Sigmoid colon (tissue), 3 donors: ENCODE results near the gene RETN.

Experiments used
- CTCF ChIP-seq, 4 experiments: fragments of 450-650 bp in 3 of 4; fragments of 200-600 bp in 1 of 4; IDR thresholded peaks; one replicate each; pipeline ENCODE4 v1.5.1; 2016 to 2019; ENCODE audit warnings: antibody characterized with exemption in 4 of 4, mild to moderate bottlenecking in 3 of 4, moderate library complexity in 2 of 4
- POLR2A ChIP-seq, 2 donors: fragments of 450-650 bp; IDR thresholded peaks; one replicate each; pipeline ENCODE4 v1.6.1; 2016; ENCODE audit warnings: antibody characterized with exemption in 2 of 2, mild to moderate bottlenecking in 2 of 2, moderate library complexity in 2 of 2

- TF ChIP-seq CTCF (IDR thresholded peaks at IDR 0.05) (no peak), POLR2A (IDR thresholded peaks at IDR 0.05) (no peak)
Measured at GRCh38 chr19:7650148-7650547, 18.7 kb upstream of the RETN start.
